Heart left ventricle (tissue), 13 donors: ENCODE results near the gene PDE1A.

ENCODE experiments used
- POLR2A ChIP-seq, 2 donors: fragments of 450-650 bp; IDR thresholded peaks; one replicate each; pipeline ENCODE4 v1.6.1; 2017; ENCODE audit warnings: antibody characterized with exemption in 2 of 2, mild to moderate bottlenecking in 2 of 2, moderate library complexity in 2 of 2
- TF ChIP-seq, protein P1 (sequence below), 12 donors: fragments of 200-600 bp; sonication (generic) in 4 of 12; IDR thresholded peaks; one replicate each; pipeline versions ENCODE4 v1.5.0 to v1.8.0; 2018 to 2022; ENCODE audit warnings: antibody characterized with exemption in 12 of 12, mild to moderate bottlenecking in 5 of 12
- donor health status: ischemic (EF 13 %, LVEDD 7.1; RV severe dilation, severe dysfunction).
- donor health status: DM: no; HTN: yes; CAD: no.
- donor health status: DM: no; HTN: no; CAD: no.
- donor health status: ischemic (EF 25% LVEDD 6.9; RV normal size, moderate dysfunction).
- donor health status: ischemic (EF 25% LVEDD 5.7; RV mildly dilated, moderate dysfunction).
- donor health status: ischemic (EF 35%, LVEDD 5.7; RV mildly dilated, moderate dysfunction).
- donor health status: nonischemic (EF 11% LVEDD 7.7; RV severe dilation, severe dysfunction).
- donor health status: DM: yes; HTN: yes; CAD: no.
- donor health status: PGD.
- donor health status: ischemic (EF 29% LVEDD 5.4; RV normal size, mild dysfunction).
- donor health status: nonischemic (EF 23%, LVEDD 6.1; RV moderate dilation, normal function).

DNA sequence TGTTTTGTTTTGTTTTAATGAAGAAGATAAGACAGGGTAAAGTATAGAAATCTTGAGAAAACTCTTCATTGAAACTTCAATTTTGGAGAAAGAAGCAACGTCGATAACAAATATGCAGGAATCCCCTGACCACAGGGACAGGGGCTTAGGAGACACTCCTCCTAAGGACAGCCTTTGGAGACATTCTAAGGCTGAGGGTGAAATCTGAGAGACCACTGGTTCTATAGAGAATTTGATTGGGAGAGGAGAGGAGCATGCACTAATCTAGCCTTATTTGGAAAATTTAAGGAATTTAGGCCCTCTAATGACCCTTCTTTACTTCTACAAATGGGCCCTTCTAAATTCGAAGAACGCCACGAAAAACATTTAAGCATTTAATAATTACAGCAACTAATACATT, 233.5 kb downstream of the PDE1A start:
- TF ChIP-seq, protein P1, sequence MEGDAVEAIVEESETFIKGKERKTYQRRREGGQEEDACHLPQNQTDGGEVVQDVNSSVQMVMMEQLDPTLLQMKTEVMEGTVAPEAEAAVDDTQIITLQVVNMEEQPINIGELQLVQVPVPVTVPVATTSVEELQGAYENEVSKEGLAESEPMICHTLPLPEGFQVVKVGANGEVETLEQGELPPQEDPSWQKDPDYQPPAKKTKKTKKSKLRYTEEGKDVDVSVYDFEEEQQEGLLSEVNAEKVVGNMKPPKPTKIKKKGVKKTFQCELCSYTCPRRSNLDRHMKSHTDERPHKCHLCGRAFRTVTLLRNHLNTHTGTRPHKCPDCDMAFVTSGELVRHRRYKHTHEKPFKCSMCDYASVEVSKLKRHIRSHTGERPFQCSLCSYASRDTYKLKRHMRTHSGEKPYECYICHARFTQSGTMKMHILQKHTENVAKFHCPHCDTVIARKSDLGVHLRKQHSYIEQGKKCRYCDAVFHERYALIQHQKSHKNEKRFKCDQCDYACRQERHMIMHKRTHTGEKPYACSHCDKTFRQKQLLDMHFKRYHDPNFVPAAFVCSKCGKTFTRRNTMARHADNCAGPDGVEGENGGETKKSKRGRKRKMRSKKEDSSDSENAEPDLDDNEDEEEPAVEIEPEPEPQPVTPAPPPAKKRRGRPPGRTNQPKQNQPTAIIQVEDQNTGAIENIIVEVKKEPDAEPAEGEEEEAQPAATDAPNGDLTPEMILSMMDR (IDR thresholded peaks at IDR 0.05), result no peak
- no peak for TF ChIP-seq POLR2A (IDR thresholded peaks at IDR 0.05)
